Nephron (organoid): Measurements from ENCODE around the gene RFTN1.

Experiments
- H3K27ac Mint-ChIP-seq, 3 experiments: 2 replicates each; pipeline ENCODE4 v1.8.0; 2020; ENCODE audit warnings: mixed read lengths in 3 of 3, mild to moderate bottlenecking in 2 of 3, moderate library complexity in 1 of 3
- H3K27me3 Mint-ChIP-seq: 2 replicates; pipeline ENCODE4 v1.8.0; 2021; ENCODE audit warnings: low read depth, mild to moderate bottlenecking, moderate library complexity, mixed read lengths
- H3K36me3 Mint-ChIP-seq: 2 replicates; pipeline ENCODE4 v1.8.0; 2020; ENCODE audit warnings: low read depth, mixed read lengths
- H3K4me1 Mint-ChIP-seq: 2 replicates; pipeline ENCODE4 v1.8.0; 2020; ENCODE audit warnings: mixed read lengths
- H3K4me3 Mint-ChIP-seq, 3 experiments: 2 replicates each; pipeline ENCODE4 v1.8.0; 2020; ENCODE audit warnings: mild to moderate bottlenecking in 3 of 3, mixed read lengths in 3 of 3, moderate library complexity in 2 of 3
- H3K9me3 Mint-ChIP-seq: 2 replicates; pipeline ENCODE4 v1.8.0; 2020; ENCODE audit warnings: mixed read lengths
- TF ChIP-seq, protein P1 (sequence below), 3 experiments: fragments of 200-600 bp; sonication (generic); IDR thresholded peaks; one replicate each; pipeline ENCODE4 v1.5.0; 2021; ENCODE audit warnings: antibody characterized with exemption in 3 of 3; ENCODE audit not compliant: unreplicated experiment in 3 of 3

RFTN1 gene

DNA sequence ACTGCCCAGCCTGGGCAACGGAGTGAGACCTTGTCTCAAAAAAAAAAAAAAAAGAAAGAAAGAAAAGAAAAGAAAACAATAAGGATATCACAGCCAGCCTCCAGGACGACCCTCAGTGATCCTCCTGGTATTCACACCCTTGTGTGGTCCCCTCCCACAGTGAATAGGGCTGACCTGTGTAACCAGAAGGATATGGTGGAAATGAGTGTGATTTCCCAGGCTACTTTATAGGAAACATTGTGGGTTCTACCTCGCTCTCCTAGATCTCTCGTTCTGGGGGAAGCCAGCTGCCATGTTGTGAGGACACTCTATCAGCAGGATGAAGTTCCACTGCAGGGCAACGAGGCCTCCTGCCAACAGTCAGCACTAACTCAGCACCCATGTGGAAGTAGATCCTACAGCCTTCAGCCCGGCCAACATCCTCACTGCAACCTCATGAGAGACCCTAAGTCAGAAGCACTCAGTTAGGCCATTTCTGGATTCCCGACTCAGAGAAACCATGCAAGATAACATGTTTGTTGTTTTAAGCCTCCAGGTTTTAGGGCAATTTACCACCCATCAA lies 11.1 kb downstream of the RFTN1 start:
- H3K4me1 Mint-ChIP-seq = peaks cover 10% of the 10 kb centered on the region
- H3K36me3 Mint-ChIP-seq = peaks cover 8% of the 10 kb centered on the region
- H3K4me3 Mint-ChIP-seq = no peak overlapping the region
- H3K27ac Mint-ChIP-seq = no peak overlapping the region
- H3K9me3 Mint-ChIP-seq = no peaks in the 10 kb centered on the region
- no peaks in the 10 kb centered on the region for H3K27me3 Mint-ChIP-seq
- TF ChIP-seq, protein P1, sequence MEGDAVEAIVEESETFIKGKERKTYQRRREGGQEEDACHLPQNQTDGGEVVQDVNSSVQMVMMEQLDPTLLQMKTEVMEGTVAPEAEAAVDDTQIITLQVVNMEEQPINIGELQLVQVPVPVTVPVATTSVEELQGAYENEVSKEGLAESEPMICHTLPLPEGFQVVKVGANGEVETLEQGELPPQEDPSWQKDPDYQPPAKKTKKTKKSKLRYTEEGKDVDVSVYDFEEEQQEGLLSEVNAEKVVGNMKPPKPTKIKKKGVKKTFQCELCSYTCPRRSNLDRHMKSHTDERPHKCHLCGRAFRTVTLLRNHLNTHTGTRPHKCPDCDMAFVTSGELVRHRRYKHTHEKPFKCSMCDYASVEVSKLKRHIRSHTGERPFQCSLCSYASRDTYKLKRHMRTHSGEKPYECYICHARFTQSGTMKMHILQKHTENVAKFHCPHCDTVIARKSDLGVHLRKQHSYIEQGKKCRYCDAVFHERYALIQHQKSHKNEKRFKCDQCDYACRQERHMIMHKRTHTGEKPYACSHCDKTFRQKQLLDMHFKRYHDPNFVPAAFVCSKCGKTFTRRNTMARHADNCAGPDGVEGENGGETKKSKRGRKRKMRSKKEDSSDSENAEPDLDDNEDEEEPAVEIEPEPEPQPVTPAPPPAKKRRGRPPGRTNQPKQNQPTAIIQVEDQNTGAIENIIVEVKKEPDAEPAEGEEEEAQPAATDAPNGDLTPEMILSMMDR (IDR thresholded peaks at IDR 0.05; ENCODE audit: unreplicated experiment in 3 of 3) = no peak

DNA sequence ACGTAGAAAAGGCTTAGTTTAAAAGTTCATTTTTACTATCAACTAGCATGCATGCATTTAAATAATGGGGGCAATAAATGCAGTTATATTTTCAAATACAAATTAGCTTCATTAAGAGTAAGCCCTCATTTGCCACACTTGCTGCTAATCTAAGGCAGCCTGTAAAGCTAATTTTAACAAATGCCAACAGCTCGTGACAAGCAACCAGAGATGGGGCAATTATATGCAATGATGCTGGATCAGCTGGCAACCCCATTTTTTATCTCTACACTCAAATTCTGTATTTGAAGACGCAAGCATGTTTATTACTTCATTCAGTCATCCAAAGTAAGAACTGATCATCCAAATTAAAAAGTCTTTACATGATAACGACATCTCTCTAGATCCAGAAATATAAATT lies 12.1 kb downstream of the RFTN1 start:
- Mint-ChIP-seq H3K36me3 (peaks cover 8% of the 10 kb centered on the region), H3K27ac (no peak overlapping the region), H3K27me3 (no peaks in the 10 kb centered on the region), H3K4me3 (no peak overlapping the region), H3K4me1 (peaks cover 10% of the 10 kb centered on the region), H3K9me3 (no peaks in the 10 kb centered on the region)
- TF ChIP-seq, protein P1 (IDR thresholded peaks at IDR 0.05; ENCODE audit: unreplicated experiment in 3 of 3) = no peak

DNA sequence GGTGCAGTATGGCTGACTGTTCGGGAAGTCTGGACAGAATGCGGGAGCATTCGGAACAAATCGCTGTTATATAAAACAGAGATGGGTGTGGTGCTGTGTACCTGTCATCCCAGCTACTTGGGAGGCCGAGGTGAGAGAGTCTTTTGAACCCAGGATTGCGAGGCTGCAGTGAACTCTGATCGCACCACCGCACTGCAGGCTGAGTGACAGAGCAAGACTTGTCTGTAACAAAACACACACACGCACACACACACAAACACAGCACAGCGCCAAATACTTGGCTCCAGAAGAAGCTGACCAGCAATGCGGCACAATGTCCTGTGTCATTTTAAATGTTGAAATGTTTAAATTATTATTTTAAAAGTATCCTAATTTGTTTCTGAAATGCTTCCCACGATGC lies 12.6 kb downstream of the RFTN1 start:
- no peak overlapping the region for H3K27ac Mint-ChIP-seq
- H3K9me3 Mint-ChIP-seq = no peaks in the 10 kb centered on the region
- no peaks in the 10 kb centered on the region for H3K27me3 Mint-ChIP-seq
- H3K4me1 Mint-ChIP-seq = peaks cover 10% of the 10 kb centered on the region
- peaks cover 8% of the 10 kb centered on the region for H3K36me3 Mint-ChIP-seq
- TF ChIP-seq, protein P1 (IDR thresholded peaks at IDR 0.05; ENCODE audit: unreplicated experiment in 3 of 3) = no peak
- H3K4me3 Mint-ChIP-seq = no peak overlapping the region

DNA sequence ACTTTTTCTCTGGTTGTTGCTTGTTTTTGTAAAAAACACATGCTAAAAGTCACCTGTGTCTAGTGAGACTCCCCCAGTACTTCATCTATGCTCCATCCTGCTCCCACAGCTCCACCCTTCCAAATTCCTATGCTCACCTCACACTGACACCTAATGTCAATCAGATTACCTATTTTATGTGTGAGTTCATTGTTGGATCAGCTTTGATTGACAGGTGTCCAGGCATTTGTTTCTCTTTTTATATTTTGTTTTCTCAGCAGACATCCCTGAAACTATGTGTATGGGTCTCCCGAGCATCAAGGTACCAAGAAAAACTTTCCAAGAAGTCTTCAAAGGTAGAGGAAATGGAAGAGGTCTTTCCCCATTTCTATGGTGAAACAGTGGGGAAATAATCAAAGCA lies 13.4 kb downstream of the RFTN1 start:
- Mint-ChIP-seq H3K27ac (no peak overlapping the region), H3K27me3 (no peaks in the 10 kb centered on the region), H3K4me3 (no peak overlapping the region), H3K4me1 (peaks cover 14% of the 10 kb centered on the region), H3K36me3 (peaks cover 7% of the 10 kb centered on the region), H3K9me3 (no peaks in the 10 kb centered on the region)
- TF ChIP-seq, protein P1 (IDR thresholded peaks at IDR 0.05; ENCODE audit: unreplicated experiment in 3 of 3) = no peak

DNA sequence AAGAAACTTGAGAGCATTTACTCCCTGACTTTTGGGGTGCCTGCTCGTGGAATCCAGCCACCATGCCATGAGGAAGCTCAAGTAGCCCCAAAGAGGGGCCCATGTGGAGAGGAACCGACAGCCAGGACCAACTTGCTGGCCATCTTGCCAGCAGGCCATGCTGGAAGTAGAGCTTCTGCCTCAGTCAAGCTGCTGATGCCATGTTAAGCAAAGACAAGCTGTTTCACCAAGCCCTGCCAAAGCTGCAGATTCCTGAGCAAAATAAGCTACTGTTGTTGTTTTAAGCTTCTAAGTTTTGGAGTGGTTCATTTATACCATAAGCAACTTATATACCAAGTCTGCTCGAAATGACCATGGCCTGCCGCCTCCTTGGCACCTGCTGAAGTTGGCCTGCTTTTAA lies 14.1 kb downstream of the RFTN1 start:
- H3K36me3 Mint-ChIP-seq = peaks cover 3% of the 10 kb centered on the region
- H3K4me3 Mint-ChIP-seq = no peak overlapping the region
- TF ChIP-seq, protein P1 (IDR thresholded peaks at IDR 0.05; ENCODE audit: unreplicated experiment in 3 of 3) = no peak
- H3K4me1 Mint-ChIP-seq = peaks cover 22% of the 10 kb centered on the region
- H3K27me3 Mint-ChIP-seq = no peaks in the 10 kb centered on the region
- H3K9me3 Mint-ChIP-seq = no peaks in the 10 kb centered on the region
- H3K27ac Mint-ChIP-seq = no peak overlapping the region

DNA sequence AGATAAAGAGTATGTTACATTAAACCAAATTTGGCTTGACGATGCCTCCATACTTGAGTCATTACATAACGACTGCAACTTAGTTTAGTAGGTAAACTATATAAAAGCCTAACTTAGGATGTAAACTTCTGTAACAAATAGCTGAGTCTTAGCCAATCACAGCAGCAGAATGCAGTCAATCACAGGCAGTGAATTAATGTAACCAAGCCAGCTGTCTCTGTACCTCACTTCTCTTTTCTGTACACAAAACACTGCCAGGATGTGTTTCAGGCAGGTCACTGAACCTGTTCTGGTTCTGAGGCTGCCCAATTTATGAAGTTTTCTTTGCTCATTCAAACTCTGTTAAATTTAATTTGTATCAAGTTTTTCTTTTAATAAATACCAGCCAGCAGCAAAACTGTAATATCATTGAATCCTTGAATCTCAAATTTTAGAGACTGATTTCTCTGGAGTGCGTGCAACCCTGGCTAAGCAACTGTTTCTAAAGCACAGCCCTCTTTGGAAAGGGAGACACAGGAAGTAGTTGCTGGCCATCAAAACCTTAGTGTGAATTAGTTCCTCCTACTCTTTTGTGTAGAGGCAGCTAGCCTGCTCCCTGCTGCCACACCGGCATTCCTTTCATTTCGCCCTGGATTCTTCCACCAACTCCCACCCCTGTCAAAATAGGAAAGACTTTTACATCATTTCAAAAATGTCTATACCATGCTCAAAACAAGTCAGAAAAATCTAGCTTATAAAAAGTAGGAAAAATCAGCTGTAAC lies 15.2 kb downstream of the RFTN1 start:
- H3K36me3 Mint-ChIP-seq = peaks cover 3% of the 10 kb centered on the region
- no peak overlapping the region for H3K27ac Mint-ChIP-seq
- TF ChIP-seq, protein P1 (IDR thresholded peaks at IDR 0.05; ENCODE audit: unreplicated experiment in 3 of 3) = no peak
- no peaks in the 10 kb centered on the region for H3K9me3 Mint-ChIP-seq
- H3K4me1 Mint-ChIP-seq = peaks cover 20% of the 10 kb centered on the region
- no peaks in the 10 kb centered on the region for H3K27me3 Mint-ChIP-seq
- no peak overlapping the region for H3K4me3 Mint-ChIP-seq
